Neural crest cell (in vitro differentiated cells): ENCODE results near the gene LMOD3. TPM values are rescaled to one million over a fixed set of nuclear protein-coding genes. Genes with fewer than 3 reads are reported as not detected.

Experiments used
- DNase-seq: peaks from one replicate; pipeline ENCODE4 v3.0.0; 2021; ENCODE audit warnings: low read depth, mixed read lengths, low spot score
- H3K27ac Mint-ChIP-seq: one replicate; pipeline ENCODE4 v1.8.0; 2021; ENCODE audit warnings: mild to moderate bottlenecking, mixed read lengths; ENCODE audit not compliant: unreplicated experiment
- H3K27me3 Mint-ChIP-seq: 2 replicates; pipeline ENCODE4 v1.8.0; 2021; ENCODE audit warnings: low read depth, mild to moderate bottlenecking, mixed read lengths
- H3K36me3 Mint-ChIP-seq: 2 replicates; pipeline ENCODE4 v1.8.0; 2021; ENCODE audit warnings: low read depth, mild to moderate bottlenecking, mixed read lengths
- H3K4me1 Mint-ChIP-seq: 2 replicates; pipeline ENCODE4 v1.8.0; 2021; ENCODE audit warnings: mixed read lengths
- H3K4me3 Mint-ChIP-seq: one replicate; pipeline ENCODE4 v1.8.0; 2021; ENCODE audit warnings: mild to moderate bottlenecking, mixed read lengths
- H3K9me3 Mint-ChIP-seq: 2 replicates; pipeline ENCODE4 v1.8.0; 2021; ENCODE audit warnings: mixed read lengths
- CTCF ChIP-seq: fragments of 200-600 bp; sonication (generic); conservative IDR thresholded peaks from 2 replicates; pipeline ENCODE4 v1.5.0; 2021; ENCODE audit warnings: antibody characterized with exemption, mild to moderate bottlenecking
- long read RNA-seq: library from polyadenylated mRNA; unstranded; transcript quantifications from one replicate; pipeline ENCODE4 v2.0.0, GENCODE V29; 2020
- total RNA-seq: library from RNA; stranded (reverse); gene quantifications from 2 replicates; pipeline ENCODE4 v1.2.1, GENCODE V29; 2021

The LMOD3 gene
- 3.8 and 4.2 TPM in 2 replicates for total RNA-seq
- long read RNA-seq, full-length matches to known transcripts = 4 of 5 reads
- long read RNA-seq, partial matches to known transcripts = 1 of 5 reads
- long read RNA-seq, other reads (novel, unspliced or antisense) = 0 of 5 reads

GRCh38 chr3:69122403-69122802 is at the start of gene LMOD3:
LMOD3 (minus strand) TSS chr3:69122595; CDS start chr3:69122386, 209 bp downstream.
- Mint-ChIP-seq H3K27me3 (no peaks in the 10 kb centered on the region), H3K36me3 (peaks cover 3% of the 10 kb centered on the region), H3K27ac (peak within 1 kb of the TSS; percentile 70), H3K9me3 (no peaks in the 10 kb centered on the region), H3K4me1 (peaks cover 52% of the 10 kb centered on the region), H3K4me3 (peak within 1 kb of the TSS; percentile 73)
- TF ChIP-seq CTCF = no peak
- DNase-seq = no peak

- Mint-ChIP-seq H3K27me3 (no peaks in the 10 kb centered on the region), H3K9me3 (no peaks in the 10 kb centered on the region), H3K4me3 (no peak overlapping the region), H3K36me3 (peaks cover 15% of the 10 kb centered on the region), H3K4me1 (peaks cover 10% of the 10 kb centered on the region), H3K27ac (no peak overlapping the region)
- TF ChIP-seq CTCF = no peak
- DNase-seq = no peak
Measured at GRCh38 chr3:69172058-69172457, 49.7 kb upstream of the LMOD3 start.

GRCh38 chr3:69166446-69166845 is 44.1 kb upstream of the LMOD3 start:
- Mint-ChIP-seq H3K4me1 (peaks cover 5% of the 10 kb centered on the region), H3K9me3 (no peaks in the 10 kb centered on the region), H3K4me3 (no peak overlapping the region), H3K27me3 (no peaks in the 10 kb centered on the region), H3K27ac (no peak overlapping the region), H3K36me3 (no peaks in the 10 kb centered on the region)
- DNase-seq = no peak
- no peak for TF ChIP-seq CTCF

GRCh38 chr3:69165744-69166143 is 43.3 kb upstream of the LMOD3 start:
- TF ChIP-seq CTCF = no peak
- Mint-ChIP-seq H3K9me3 (no peaks in the 10 kb centered on the region), H3K4me1 (peaks cover 5% of the 10 kb centered on the region)

GRCh38 chr3:69164296-69164695 is 41.9 kb upstream of the LMOD3 start:
- Mint-ChIP-seq H3K27ac (no peak overlapping the region), H3K27me3 (no peaks in the 10 kb centered on the region)

More at GRCh38 chr3:69165744-69166143, 43.3 kb upstream of the LMOD3 start:
- Mint-ChIP-seq H3K27ac (no peak overlapping the region), H3K27me3 (no peaks in the 10 kb centered on the region), H3K4me3 (no peak overlapping the region), H3K36me3 (no peaks in the 10 kb centered on the region)
- no peak for DNase-seq

More at GRCh38 chr3:69164296-69164695, 41.9 kb upstream of the LMOD3 start:
- TF ChIP-seq CTCF = no peak
- H3K36me3 Mint-ChIP-seq = no peaks in the 10 kb centered on the region
- H3K4me1 Mint-ChIP-seq = peaks cover 5% of the 10 kb centered on the region
- no peaks in the 10 kb centered on the region for H3K9me3 Mint-ChIP-seq
- DNase-seq = no peak
- no peak overlapping the region for H3K4me3 Mint-ChIP-seq
